Measurements from ENCODE around the gene PCNX2.

The PCNX2 gene

GRCh38 chr1:232938926-232939325 lies 356.6 kb downstream of the PCNX2 start:
- no peak for DNase-seq
- H3K36me3 ChIP-seq: no peaks in the 10 kb centered on the region
- no peak for TF ChIP-seq CTCF (IDR thresholded peaks at IDR 0.05)

GRCh38 chr1:232937741-232938375 lies 357.7 kb downstream of the PCNX2 start:
- intact Hi-C loops (cut with DNase I; ENCODE audit: low total_unique reads): no loop called here
- DNase-seq: no peak
- Histone ChIP-seq H3K27ac (no peak overlapping the region), H3K36me3 (no peaks in the 10 kb centered on the region), H3K27me3 (peaks cover 0 to 12% of the 10 kb centered on the region in 2 donors), H3K9me3 (no peaks in the 10 kb centered on the region), H3K4me1 (no peaks in the 10 kb centered on the region), H3K4me3 (no peak overlapping the region)
- no peak for TF ChIP-seq CTCF (IDR thresholded peaks at IDR 0.05)

More at GRCh38 chr1:232938926-232939325, 356.6 kb downstream of the PCNX2 start:
- H3K27ac ChIP-seq: no peak overlapping the region
- no peaks in the 10 kb centered on the region for H3K9me3 ChIP-seq
- no peaks in the 10 kb centered on the region for H3K4me1 ChIP-seq
- H3K4me3 ChIP-seq: no peak overlapping the region
- peaks cover 0 to 12% of the 10 kb centered on the region in 2 donors for H3K27me3 ChIP-seq
- intact Hi-C loops (cut with DNase I; ENCODE audit: low total_unique reads): no loop called here

- intact Hi-C loops (cut with DNase I; ENCODE audit: low total_unique reads): no loop called here
- no peak overlapping the region for H3K27ac ChIP-seq
- DNase-seq: no peak
- H3K36me3 ChIP-seq: no peaks in the 10 kb centered on the region
- H3K4me3 ChIP-seq: no peak overlapping the region
- H3K4me1 ChIP-seq: no peaks in the 10 kb centered on the region
- H3K27me3 ChIP-seq: peaks cover 0 to 12% of the 10 kb centered on the region in 2 donors
- H3K9me3 ChIP-seq: no peaks in the 10 kb centered on the region
- no peak for TF ChIP-seq CTCF (IDR thresholded peaks at IDR 0.05)
These were observed 358.6 kb downstream of the PCNX2 start for GRCh38 chr1:232936941-232937340.

Measured in tibial artery (tissue), 4 donors.